CD4-positive, alpha-beta T cell (primary cell): Measurements from ENCODE around the gene SEMA4D. TPM values are rescaled to one million over a fixed set of nuclear protein-coding genes. Genes with fewer than 3 reads are reported as not detected.
A peak's percentile ranks its signal among the peaks of the same experiment; 100 is the strongest.

Experiments
- ATAC-seq: fragments of 200-7000 bp; cut with Tn5 transposase; one replicate; pipeline ENCODE4 v1.10.0; 2022; ENCODE audit warnings: mild to moderate bottlenecking; ENCODE audit not compliant: poor library complexity
- CTCF ChIA-PET: fragments of 350-600 bp; sonication (Branson Sonifier 250); formaldehyde crosslinking; loops from one replicate; lab custom pipeline; 2021; ENCODE audit warnings: antibody characterized with exemption, inconsistent platforms; lab: Charles Lee
- POLR2A ChIA-PET: fragments of 350-600 bp; sonication (Branson Sonifier 250); formaldehyde crosslinking; loops from one replicate; lab custom pipeline; 2021; ENCODE audit warnings: antibody characterized with exemption, inconsistent platforms; lab: Charles Lee
- DNase-seq, 14 experiments: peaks; one replicate each; pipeline ENCODE4 v3.0.0-alpha.2; 2013 to 2020; ENCODE audit warnings: mixed read lengths in 2 of 14
- H3K27ac ChIP-seq, 2 donors: one replicate each; pipeline versions ENCODE4 v1.5.1 to v1.7.0; 2013; ENCODE audit warnings: low read length in 2 of 2, low read depth in 1 of 2, mild to moderate bottlenecking in 1 of 2
- H3K27me3 ChIP-seq, 2 experiments: 1 replicate in 1 of 2; 2 replicates in 1 of 2; pipeline versions ENCODE4 v1.6.1 to v1.7.0; 2013; ENCODE audit warnings: low read length in 2 of 2, control low read depth in 1 of 2, mild to moderate bottlenecking in 1 of 2, moderate library complexity in 1 of 2; ENCODE audit not compliant: insufficient read depth in 2 of 2, control insufficient read depth in 1 of 2
- H3K36me3 ChIP-seq: one replicate; pipeline ENCODE4 v1.6.1; 2013; ENCODE audit warnings: low read length, control low read depth; ENCODE audit not compliant: insufficient read depth
- H3K4me1 ChIP-seq: one replicate; pipeline ENCODE4 v1.6.1; 2013; ENCODE audit warnings: low read length, control low read depth; ENCODE audit not compliant: insufficient read depth
- H3K4me3 ChIP-seq: one replicate; pipeline ENCODE4 v1.5.1; 2013; ENCODE audit warnings: mild to moderate bottlenecking, low read length, moderate library complexity
- H3K9me3 ChIP-seq, 2 experiments: 1 replicate in 1 of 2; 2 replicates in 1 of 2; pipeline versions ENCODE4 v1.6.1 to v1.7.0; 2013; ENCODE audit warnings: low read length in 2 of 2, mild to moderate bottlenecking in 2 of 2, control low read depth in 1 of 2, moderate library complexity in 1 of 2; ENCODE audit not compliant: control insufficient read depth in 1 of 2, insufficient read depth in 1 of 2
- H3K27ac Mint-ChIP-seq: one replicate; pipeline ENCODE4 v1.8.0; 2020; ENCODE audit warnings: mixed read lengths
- H3K27me3 Mint-ChIP-seq: one replicate; pipeline ENCODE4 v1.8.0; 2021; ENCODE audit warnings: mixed read lengths
- H3K36me3 Mint-ChIP-seq: one replicate; pipeline ENCODE4 v1.8.0; 2021; ENCODE audit warnings: low read depth, mixed read lengths
- H3K4me1 Mint-ChIP-seq: one replicate; pipeline ENCODE4 v1.8.0; 2021; ENCODE audit warnings: low read depth, mixed read lengths
- H3K4me3 Mint-ChIP-seq: one replicate; pipeline ENCODE4 v1.8.0; 2020; ENCODE audit warnings: mild to moderate bottlenecking, mixed read lengths
- H3K9me3 Mint-ChIP-seq: one replicate; pipeline ENCODE4 v1.8.0; 2020; ENCODE audit warnings: mixed read lengths
- CTCF ChIP-seq: fragments of 200-600 bp; IDR thresholded peaks from one replicate; pipeline ENCODE4 v1.8.0; 2022; ENCODE audit warnings: antibody characterized with exemption, mild to moderate bottlenecking
- intact Hi-C, 2 experiments: fragments of 100-400 bp; cut with DNase I in 1 of 2; cut with micrococcal nuclease in 1 of 2; formaldehyde crosslinking; loops; one replicate each; pipeline versions ENCODE4 v1.15.1 to v1.9.0; 2023 to 2025; cut with DNase I, micrococcal nuclease
- total RNA-seq, 174 experiments: library from RNA in 2 of 174; stranded (reverse) in 2 of 174; gene quantifications; one replicate each; pipeline ENCODE4 v1.2.3 and lab custom pipeline; 2021 to 2026

The SEMA4D gene
- total RNA-seq, 2 experiments from 2014 or later: 399 to 430 TPM

DNA sequence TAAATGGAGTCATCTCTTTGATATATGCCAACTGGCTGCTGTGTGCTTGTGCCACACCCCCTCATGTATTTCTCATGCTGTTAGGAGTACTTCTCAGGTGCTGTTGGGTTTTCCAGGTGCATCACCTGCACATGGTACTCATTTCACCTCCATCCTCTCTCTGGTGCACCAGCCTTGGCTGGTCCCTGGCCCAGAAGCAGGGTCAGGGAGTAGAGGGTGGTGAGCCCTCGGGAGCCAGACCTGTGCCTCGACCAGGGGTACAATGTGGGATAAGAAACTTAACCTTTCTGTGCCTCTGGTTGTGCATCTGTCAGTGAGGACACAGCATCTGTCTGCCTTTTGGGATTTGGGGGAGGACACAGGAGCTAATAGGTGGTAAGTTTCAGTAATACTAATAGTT, 141.1 kb downstream of the SEMA4D start:
- Histone ChIP-seq H3K36me3 (peaks cover 99% of the 10 kb centered on the region), H3K27ac (no peak overlapping the region), H3K27me3 (no peaks in the 10 kb centered on the region), H3K9me3 (no peaks in the 10 kb centered on the region), H3K4me1 (peaks cover 21% of the 10 kb centered on the region), H3K4me3 (no peak overlapping the region)
- ChIA-PET POLR2A (no interaction called here), CTCF (no interaction called here)
- DNase-seq (peak in 1 of 14 experiments; percentile 3), ATAC-seq (no peak)
- H3K4me3 Mint-ChIP-seq: no peak overlapping the region
- peak overlapping the region; percentile 15 for H3K27ac Mint-ChIP-seq
- no peak for TF ChIP-seq CTCF
- intact Hi-C loops: no loop called here
- peaks cover 100% of the 10 kb centered on the region for H3K36me3 Mint-ChIP-seq
- peaks cover 27% of the 10 kb centered on the region for H3K4me1 Mint-ChIP-seq
- H3K9me3 Mint-ChIP-seq: no peaks in the 10 kb centered on the region
- H3K27me3 Mint-ChIP-seq: no peaks in the 10 kb centered on the region

GRCh38 chr9:89354471-89354870, 143.4 kb downstream of the SEMA4D start:
- ChIA-PET POLR2A (no interaction called here), CTCF (no interaction called here)
- Mint-ChIP-seq H3K4me3 (no peak overlapping the region), H3K9me3 (no peaks in the 10 kb centered on the region), H3K27ac (peak overlapping the region; percentile 12), H3K27me3 (no peaks in the 10 kb centered on the region), H3K4me1 (peaks cover 38% of the 10 kb centered on the region), H3K36me3 (peaks cover 100% of the 10 kb centered on the region)
- Histone ChIP-seq H3K27ac (no peak overlapping the region), H3K9me3 (no peaks in the 10 kb centered on the region), H3K27me3 (no peaks in the 10 kb centered on the region), H3K4me1 (peaks cover 30% of the 10 kb centered on the region), H3K4me3 (no peak overlapping the region), H3K36me3 (peaks cover 99% of the 10 kb centered on the region)
- DNase-seq (no peak), ATAC-seq (no peak)
- TF ChIP-seq CTCF: no peak
- intact Hi-C loops: no loop called here

DNA sequence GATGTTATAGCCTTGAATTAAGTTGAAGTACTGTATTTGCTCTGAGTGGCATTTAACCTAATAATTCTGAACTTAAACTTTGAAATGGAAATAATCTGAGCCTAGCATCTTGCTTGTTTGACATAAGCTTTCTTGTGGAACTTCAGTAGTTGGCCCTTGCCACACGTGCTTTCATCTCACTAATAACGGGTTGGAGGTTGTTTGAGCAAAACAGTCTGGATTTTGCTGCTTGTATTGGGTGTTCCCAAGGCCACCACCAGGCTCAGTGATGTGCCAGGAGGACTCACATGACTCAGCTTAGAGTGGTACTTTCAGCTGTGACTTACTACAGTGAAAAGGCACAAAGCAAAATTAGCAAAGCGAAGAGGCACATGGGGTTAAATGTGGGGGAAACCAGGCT, 143.9 kb downstream of the SEMA4D start:
- H3K4me1 Mint-ChIP-seq: peaks cover 38% of the 10 kb centered on the region
- no peaks in the 10 kb centered on the region for H3K9me3 ChIP-seq
- intact Hi-C loops: no loop called here
- H3K4me1 ChIP-seq: peaks cover 30% of the 10 kb centered on the region
- peak overlapping the region; percentile 12 for H3K27ac Mint-ChIP-seq
- TF ChIP-seq CTCF: no peak
- H3K36me3 Mint-ChIP-seq: peaks cover 100% of the 10 kb centered on the region
- no peak overlapping the region for H3K27ac ChIP-seq
- ChIA-PET CTCF (no interaction called here), POLR2A (no interaction called here)
- peaks cover 99% of the 10 kb centered on the region for H3K36me3 ChIP-seq
- no peaks in the 10 kb centered on the region for H3K9me3 Mint-ChIP-seq
- no peak overlapping the region for H3K4me3 ChIP-seq
- DNase-seq: no peak
- no peaks in the 10 kb centered on the region for H3K27me3 Mint-ChIP-seq
- H3K27me3 ChIP-seq: no peaks in the 10 kb centered on the region
- no peak for ATAC-seq
- no peak overlapping the region for H3K4me3 Mint-ChIP-seq
